HG03025 (cell line): ENCODE data around the gene TECTA.

Experiments used
- ATAC-seq: cut with Tn5 transposase; IDR thresholded peaks from one replicate; pipeline ENCODE4 v1.9.1; 2021; ENCODE audit warnings: mild to moderate bottlenecking, moderate library complexity; ENCODE audit not compliant: unreplicated experiment, low FRiP score

TECTA gene

GRCh38 chr11:121122328-121122727 is 21.3 kb downstream of the TECTA start:
- ATAC-seq: no peak

GRCh38 chr11:121123496-121124069 is 22.5 kb downstream of the TECTA start:
- ATAC-seq: no peak

GRCh38 chr11:121127809-121128208 is 26.8 kb downstream of the TECTA start:
- ATAC-seq: no peak

GRCh38 chr11:121129362-121130340 is 28.6 kb downstream of the TECTA start:
- ATAC-seq: no peak

GRCh38 chr11:121131656-121132055 is 30.6 kb downstream of the TECTA start:
- no peak for ATAC-seq

GRCh38 chr11:121132211-121132976 is 31.4 kb downstream of the TECTA start:
- no peak for ATAC-seq

GRCh38 chr11:121134741-121135312 is 33.8 kb downstream of the TECTA start:
- ATAC-seq: no peak

GRCh38 chr11:121137005-121137404 is 36.0 kb downstream of the TECTA start:
- ATAC-seq: no peak

GRCh38 chr11:121138259-121138658 is 37.2 kb downstream of the TECTA start:
- no peak for ATAC-seq

- ATAC-seq: no peak
These were observed 39.3 kb downstream of the TECTA start for GRCh38 chr11:121140369-121140768.

- no peak for ATAC-seq
These were observed 40.0 kb downstream of the TECTA start for GRCh38 chr11:121141066-121141465.

- ATAC-seq: no peak
These were observed 42.9 kb downstream of the TECTA start for GRCh38 chr11:121143921-121144320.

GRCh38 chr11:121144723-121145122 is 43.7 kb downstream of the TECTA start:
- no peak for ATAC-seq

- ATAC-seq: no peak
These were observed 44.8 kb downstream of the TECTA start for GRCh38 chr11:121145826-121146225.

GRCh38 chr11:121149116-121149515 is 48.1 kb downstream of the TECTA start:
- ATAC-seq: no peak

- no peak for ATAC-seq
These were observed 50.2 kb downstream of the TECTA start for GRCh38 chr11:121151207-121151688.

GRCh38 chr11:121152764-121153163 is 51.7 kb downstream of the TECTA start:
- ATAC-seq: no peak

- ATAC-seq: no peak
These were observed 52.4 kb downstream of the TECTA start for GRCh38 chr11:121153472-121153871.

- no peak for ATAC-seq
These were observed 53.7 kb downstream of the TECTA start for GRCh38 chr11:121154486-121155314.

GRCh38 chr11:121157756-121158155 is 56.7 kb downstream of the TECTA start:
- no peak for ATAC-seq
